GM18511 (cell line): Measurements from ENCODE around the gene KMT2C.
"Not testable (repeated sequence)": the region's sequence is repeated elsewhere in the genome, so short reads cannot be mapped to it uniquely, and the experiment has no call there.

ENCODE experiments used
- ATAC-seq: cut with Tn5 transposase; IDR thresholded peaks from one replicate; pipeline ENCODE4 v1.9.1; 2021; ENCODE audit warnings: mild to moderate bottlenecking, moderate library complexity; ENCODE audit not compliant: unreplicated experiment

The KMT2C gene

DNA sequence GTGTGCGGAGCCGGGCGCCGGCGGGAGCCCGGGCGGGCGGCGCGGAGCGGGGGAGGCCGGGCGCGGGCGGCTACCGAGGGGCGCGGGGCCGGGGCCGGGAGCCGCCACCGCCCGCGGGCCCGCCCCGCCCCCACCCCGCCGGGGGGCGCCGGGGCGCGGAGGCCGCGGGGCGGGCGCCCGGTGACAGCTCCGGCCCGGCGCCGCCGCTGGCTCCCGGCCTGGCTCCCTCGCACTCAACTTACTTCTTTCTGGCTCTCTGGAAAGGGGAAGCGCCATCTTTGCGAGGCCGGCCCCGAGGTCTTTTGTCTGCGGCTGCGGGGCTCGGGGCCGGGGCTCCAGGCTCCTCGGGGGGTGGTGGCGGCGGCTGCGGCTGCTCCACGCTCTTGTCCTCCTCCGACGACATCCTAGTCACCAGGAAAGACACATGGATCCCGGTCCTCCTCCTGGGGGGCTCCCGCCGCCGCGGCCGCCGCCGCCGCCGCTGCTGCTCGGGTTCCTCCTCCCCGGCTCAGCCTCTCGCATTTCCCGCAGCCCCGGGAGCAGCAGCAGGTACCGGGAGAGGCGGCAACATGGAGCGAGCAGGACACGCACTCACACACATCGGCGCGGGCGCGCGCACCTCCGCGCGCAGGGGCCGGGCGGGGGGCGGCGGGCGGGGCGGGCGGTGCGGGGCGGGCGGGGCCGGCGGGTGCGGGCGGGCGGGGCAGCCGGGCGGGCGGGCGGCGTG lies at the start of gene KMT2C:
Gene KMT2C, minus strand, starts transcription at position 620 of the 727 bp plus-strand sequence. Its CDS starts 217 bp downstream, at position 403.
- ATAC-seq = peak; percentile 28

DNA sequence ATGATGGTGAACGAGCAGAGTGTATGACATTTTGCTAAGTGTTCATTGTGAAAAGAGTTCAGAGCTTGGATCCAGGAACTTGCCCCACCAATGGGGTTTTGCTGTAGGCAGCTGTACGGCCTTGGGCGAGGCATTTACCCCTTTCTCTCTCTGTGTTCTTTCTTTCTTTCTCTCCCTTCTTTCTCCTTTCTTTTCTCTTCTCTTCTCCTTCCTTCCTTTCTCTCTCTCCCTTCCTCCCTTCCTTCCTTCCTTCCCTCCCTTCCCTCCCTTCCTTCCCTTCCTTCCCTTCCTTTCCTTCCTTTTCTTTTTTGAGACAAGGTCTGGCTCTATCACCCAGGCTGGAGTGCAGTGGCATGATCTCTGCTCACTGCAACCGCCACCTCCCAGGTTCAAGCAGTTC lies 45.3 kb upstream of the KMT2C start:
- ATAC-seq = no peak

DNA sequence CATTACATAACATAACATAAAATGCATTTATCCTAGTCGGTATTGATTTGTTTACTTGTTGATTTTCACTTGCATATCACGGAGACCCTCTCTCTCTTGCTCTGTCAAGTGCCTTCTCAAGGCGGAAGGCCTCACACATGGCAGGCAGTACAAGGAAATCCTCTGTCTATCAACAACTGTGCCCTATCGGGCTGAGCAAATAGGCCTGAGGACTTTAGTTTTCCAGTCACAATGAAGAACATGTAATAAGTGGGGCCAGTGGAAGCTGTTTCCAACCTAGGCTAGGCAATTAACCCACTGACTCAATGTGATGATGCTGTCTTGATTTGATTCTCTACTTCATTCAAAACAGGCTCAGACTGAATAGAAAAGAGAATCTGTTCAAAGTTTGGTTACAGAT lies 44.9 kb upstream of the KMT2C start:
- no peak for ATAC-seq

DNA sequence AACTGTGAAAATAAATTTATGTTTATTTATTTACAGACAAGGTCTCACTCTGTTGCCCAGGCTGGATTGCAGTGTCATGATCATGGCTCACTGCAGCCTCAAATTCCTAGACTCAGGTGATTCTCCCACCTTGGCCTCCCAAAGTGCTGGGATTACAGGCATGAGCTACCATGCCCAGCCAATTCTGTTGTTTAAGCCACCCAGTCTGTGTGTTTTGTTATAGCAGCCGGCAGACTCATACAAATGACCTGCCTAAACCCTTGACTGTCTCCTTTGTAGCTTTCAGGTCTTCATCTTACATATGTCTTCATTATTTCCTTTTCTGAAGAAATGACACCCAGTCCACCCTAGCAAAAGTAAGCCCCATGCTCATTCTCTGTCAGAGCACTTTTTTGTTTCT lies 43.8 kb upstream of the KMT2C start:
- ATAC-seq = no peak

- ATAC-seq = no peak
Observed at GRCh38 chr7:152478140-152478539, 42.3 kb upstream of the KMT2C start.

DNA sequence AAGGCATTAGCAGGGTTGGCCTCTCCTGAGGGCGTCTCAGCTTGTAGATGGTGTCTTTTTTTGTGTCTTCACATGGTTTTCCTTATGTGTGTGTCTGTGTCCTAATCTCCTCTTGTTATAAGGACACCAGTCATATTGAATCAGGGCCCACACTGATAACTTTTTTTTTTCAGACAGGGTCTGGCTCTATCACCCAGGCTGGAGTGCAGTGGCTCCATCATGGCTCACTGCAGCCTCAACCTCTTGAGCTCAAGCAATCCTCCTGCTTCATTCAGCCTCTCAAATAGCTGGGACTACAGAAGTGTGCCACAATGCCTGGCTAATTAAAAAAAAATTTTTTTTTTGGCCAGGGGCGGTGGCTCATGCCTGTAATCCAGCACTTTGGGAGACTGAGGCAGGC lies 41.3 kb upstream of the KMT2C start:
- ATAC-seq = no peak

- ATAC-seq = no peak
Observed at GRCh38 chr7:152476551-152476950, 40.7 kb upstream of the KMT2C start.

DNA sequence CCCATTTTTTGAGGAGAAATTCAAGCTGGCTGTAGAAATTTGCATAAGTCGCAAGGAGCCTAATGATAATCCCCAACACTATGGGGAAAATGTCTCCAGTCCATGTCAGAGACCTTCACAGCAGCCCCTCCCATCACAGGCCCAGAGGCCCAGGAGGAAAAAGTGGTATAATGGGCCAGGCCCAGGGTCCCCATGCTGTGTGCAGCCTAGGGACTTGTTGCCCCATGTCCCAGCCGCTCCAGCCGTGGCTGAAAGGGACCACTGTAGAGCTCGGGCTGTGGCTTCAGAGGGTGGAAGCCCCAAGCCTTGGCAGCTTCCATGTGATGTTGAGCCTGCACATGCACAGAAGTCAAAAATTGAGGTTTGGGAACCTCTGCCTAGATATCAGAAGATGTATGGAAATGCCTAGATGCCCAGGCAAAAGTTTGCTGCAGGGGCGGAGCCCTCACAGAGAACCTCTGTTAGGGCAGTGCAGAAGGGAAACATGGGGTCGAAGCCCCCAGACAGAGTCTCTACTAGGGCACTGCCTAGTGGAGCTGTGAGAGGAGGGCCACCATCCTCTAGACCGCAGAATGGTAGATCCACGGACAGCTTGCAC lies 35.3 kb upstream of the KMT2C start:
- ATAC-seq = not testable (repeated sequence)

- ATAC-seq = not testable (repeated sequence)
Observed at GRCh38 chr7:152470251-152471022, 34.6 kb upstream of the KMT2C start.

DNA sequence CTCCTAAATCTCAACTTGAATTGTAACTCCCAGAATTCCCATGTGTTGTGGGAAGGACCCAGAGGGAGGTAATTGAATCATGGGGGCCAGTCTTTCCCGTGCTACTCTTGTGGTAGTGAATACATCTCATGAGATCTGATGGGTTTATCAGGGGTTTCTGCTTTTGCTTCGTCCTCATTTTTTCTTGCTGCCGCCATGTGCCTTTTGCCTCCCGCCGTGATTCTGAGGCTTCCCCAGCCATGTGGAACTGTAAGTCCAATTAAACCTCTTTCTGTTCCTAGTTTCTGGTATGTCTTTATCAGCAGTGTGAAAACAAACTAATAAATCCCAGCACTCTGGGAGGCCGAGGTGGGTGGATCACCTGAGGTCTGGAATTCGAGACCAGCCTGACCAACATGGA lies 33.8 kb upstream of the KMT2C start:
- not testable (repeated sequence) for ATAC-seq

DNA sequence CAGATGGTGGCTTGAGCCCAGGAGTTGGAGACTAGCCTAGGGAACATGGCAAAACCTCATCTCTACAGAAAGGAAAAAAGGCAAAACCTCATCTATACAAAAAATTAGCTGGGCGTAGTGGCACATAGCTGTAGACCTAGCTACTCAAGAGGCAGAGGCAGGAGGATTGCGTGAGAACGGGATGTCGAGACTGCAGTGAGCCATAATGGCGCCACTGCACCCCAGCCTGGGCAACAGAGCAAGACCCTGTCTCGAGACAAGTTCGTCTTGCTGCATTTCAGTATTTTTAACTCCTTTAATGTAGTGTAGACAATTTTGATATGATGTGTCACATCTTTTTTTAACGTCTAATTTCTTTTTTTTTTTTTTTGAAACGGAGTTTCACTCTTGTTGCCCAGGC lies 31.4 kb upstream of the KMT2C start:
- ATAC-seq = no peak

DNA sequence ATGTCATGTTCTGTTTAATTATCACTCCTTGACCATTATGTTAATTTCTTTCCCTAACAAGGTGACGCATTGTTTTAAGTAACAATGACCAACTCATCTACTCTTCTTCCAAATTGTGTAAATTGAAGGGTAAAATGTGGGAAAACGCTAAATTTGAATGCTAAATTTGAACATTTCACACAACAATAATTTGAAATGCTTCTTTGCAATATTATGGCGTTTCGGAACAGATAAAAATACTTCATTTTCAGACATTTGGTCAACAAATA lies 29.2 kb upstream of the KMT2C start:
- no peak for ATAC-seq

DNA sequence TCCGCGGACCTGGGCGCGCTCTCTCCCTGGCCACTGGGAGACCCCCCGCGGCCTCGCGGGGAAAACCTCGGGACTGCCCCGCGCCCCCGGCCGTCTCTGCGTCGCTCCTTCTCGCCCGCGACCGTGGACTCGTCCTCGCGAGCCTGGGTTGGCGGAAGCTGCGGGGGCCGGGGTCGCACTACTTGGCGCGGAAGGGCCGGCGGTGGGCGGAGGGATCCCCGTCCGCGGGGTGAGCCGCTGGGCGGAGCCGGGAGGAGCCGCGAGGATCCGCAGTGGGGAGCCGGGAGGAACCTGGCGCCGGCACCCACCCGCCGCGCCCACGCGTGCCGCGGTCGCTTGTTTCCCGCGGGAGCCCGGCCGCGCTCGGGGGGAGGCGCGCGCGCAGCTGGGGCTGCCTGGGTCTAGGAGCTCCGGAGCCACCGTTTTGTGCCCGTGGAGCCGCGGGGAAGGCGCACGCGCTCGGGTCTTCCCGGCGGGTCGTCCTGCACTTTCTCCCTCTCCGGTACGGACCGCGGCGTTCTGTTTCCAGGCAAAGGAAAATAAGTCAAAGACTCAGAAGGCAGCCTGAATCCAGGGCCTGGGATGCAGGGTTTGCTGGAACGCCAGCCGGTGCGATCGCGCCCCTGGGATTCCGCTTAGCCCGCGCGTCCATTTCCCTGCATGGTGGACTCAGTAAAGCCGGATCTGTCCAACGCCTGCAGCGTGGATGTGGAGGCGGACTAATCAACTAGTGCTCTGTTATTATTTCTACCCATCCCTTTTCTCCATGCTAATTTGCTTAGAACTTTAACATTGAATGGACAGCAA lies 28.7 kb upstream of the KMT2C start:
- ATAC-seq = peak; percentile 47

DNA sequence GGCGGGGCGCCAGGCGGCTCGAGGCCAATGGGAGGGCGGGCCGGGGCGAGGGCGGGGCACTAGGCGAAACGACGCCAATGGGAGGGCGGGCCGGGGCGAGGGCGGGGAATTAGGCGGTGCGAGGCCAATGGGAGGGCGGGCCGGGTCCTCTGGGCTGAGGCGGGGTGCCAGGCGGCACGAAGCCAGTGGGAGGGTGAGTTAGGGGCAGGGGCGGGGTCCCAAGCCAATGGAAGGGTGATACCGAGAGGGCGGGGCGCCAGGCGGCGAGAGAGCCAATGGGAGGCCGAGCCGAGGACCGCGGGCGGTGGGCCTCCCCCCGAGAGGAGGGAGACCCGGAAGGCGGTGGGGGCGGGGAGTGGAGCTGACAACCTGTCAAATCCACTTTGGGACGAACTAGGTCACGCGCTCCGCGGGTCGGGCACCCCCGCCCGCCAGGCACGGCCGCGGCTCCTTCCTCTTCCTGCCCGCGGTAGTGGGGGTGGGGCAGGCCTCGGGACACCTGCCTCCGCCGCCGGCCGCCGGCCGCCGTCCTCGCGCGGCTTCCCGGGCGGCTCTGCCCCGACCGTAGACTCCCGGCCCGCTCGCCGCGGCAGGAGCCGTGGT lies 28.0 kb upstream of the KMT2C start:
- peak; percentile 86 for ATAC-seq

- peak; percentile 11 for ATAC-seq
Observed at GRCh38 chr7:152462995-152463708, 27.3 kb upstream of the KMT2C start.

- no peak for ATAC-seq
Observed at GRCh38 chr7:152459724-152460251, 24.0 kb upstream of the KMT2C start.

GRCh38 chr7:152451356-152451755 lies 15.6 kb upstream of the KMT2C start:
- ATAC-seq = no peak

DNA sequence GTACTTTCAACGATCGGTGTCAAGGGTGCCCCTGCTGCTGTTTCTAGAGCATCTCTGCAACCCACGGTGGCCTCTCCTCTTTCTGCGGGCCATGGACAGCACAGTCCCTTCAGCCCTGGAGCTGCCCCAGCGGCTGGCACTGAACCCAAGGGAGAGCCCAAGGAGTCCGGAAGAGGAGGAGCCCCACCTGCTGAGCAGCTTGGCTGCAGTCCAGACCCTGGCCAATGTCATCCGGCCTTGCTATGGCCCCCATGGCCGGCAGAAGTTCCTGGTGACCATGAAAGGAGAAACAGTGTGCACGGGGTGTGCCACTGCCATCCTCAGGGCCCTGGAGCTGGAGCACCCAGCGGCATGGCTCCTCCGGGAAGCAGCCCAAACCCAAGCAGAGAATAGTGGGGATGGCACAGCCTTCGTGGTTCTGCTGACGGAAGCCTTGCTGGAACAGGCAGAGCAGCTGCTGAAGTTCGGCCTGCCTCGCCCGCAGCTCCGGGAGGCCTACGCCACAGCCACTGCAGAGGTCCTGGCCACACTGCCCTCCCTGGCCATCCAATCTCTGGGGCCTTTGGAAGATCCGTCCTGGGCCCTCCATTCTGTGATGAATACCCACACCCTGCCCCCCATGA lies 9.7 kb upstream of the KMT2C start:
- ATAC-seq = not testable (repeated sequence)

DNA sequence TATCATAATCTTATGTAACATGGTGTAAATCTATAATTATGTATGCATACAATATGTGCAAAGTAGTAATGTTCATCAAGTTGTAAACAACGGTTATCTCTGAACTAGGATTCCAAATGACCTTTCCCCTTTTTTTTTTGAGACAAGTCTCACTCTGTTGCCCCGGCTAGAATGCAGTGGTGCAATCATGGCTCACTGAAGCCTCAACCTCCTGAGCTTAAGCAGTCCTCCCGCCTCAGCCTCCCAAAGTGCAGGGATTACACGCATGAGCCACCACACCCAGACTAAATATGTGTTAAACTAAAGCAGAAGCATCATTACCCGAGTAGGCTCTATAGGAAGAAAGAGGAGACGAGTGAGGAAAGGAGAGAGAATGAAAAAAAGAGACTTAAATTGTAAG lies 7.8 kb upstream of the KMT2C start:
- no peak for ATAC-seq
